ENCODE data around the gene S100A1. TPM values are rescaled to one million over a fixed set of nuclear protein-coding genes. Genes with fewer than 3 reads are reported as not detected.
"Not testable (repeated sequence)": the region's sequence is repeated elsewhere in the genome, so short reads cannot be mapped to it uniquely, and the experiment has no call there.

The S100A1 gene
- total RNA-seq, 1 experiment from 2014 or later = 0.91 TPM

- no peak for DNase-seq (ENCODE audit: low spot score)
Measured at GRCh38 chr1:153655333-153655732, 27.1 kb downstream of the S100A1 start.

GRCh38 chr1:153658400-153659174, 30.4 kb downstream of the S100A1 start, which contains the start of gene SNAPIN:
Gene SNAPIN (plus strand): TSS chr1:153658703. CDS start chr1:153658744, 41 bp downstream.
- peak; percentile 78 for DNase-seq (ENCODE audit: low spot score)

DNA sequence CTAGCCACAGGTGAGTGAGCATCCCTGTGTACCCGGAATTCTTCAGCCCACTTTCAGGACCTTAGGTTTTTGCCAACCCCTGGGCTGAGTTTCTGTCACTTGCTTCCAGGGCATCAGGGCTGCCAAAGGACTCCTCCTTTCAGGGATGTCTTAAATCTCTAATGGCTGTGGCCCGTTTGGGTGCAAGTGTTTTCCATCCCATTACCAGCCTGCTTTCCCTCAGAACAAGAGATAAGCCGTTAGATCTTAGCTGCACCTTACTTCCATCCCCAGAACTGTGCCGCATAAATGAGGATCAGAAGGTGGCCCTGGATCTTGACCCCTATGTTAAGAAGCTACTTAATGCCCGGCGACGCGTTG, 30.9 kb downstream of the S100A1 start:
- DNase-seq (ENCODE audit: low spot score) = no peak

DNA sequence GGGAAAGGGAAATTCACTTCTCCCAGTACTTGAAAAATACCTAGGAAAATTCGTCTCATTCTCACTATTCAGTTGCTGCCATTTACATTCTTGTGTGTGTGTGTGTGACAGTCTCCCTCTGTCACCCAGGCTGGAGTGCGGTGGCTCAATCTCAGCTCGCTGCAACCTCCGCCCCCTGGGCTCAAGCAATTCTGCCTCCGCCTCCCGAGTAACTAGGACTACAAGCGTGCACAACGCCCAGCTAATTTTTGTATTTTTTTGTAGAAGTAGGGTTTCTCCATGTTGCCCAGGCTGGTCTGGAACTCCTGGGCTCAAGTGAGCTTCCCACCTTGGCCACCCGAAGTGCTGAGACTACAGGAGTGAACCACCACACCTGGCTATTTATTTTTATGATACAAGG, 31.4 kb downstream of the S100A1 start:
- no peak for DNase-seq (ENCODE audit: low spot score)

GRCh38 chr1:153661111-153661708, 33.0 kb downstream of the S100A1 start:
- no peak for DNase-seq (ENCODE audit: low spot score)

DNA sequence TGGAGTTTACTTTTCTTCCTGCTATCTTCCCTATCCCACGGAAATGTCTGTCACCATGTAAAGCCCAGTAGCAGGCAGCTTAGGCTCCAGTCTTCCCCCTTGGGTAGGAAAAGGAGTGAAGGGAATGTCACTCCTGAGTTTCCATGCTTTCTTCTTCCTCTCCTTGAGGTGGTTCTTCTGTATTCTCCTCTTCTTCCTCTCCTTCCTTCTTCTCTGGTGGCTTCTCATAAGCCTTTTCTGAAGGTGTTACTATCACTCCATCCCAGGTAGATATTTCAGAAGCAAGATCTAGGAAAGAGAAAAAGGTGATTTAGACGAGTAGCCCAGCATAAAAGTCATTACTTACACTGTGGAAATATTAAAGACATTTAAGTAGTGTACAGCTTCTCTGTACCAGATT, 34.0 kb downstream of the S100A1 start:
- no peak for DNase-seq (ENCODE audit: low spot score)

GRCh38 chr1:153663211-153663610, 35.0 kb downstream of the S100A1 start:
- DNase-seq (ENCODE audit: low spot score) = no peak

DNA sequence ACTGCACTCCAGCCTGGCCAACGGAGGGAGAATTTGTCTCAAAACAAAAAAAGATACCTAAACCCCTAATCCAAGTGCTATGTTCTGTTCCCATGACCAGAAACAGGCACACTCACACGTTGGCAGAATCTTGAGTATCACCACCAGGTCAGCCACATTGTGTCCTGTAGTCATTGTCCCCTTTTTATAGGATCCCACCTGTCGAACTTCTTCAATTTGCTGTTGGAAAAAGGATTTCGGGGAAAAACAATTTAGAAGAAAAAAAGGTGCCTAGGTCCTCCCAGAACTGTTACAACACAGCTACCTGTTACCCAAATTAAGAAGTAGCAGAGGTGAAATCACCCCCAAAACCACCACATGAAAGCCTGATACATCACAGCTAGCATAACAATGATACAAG, 39.2 kb downstream of the S100A1 start:
- no peak for DNase-seq (ENCODE audit: low spot score)

DNA sequence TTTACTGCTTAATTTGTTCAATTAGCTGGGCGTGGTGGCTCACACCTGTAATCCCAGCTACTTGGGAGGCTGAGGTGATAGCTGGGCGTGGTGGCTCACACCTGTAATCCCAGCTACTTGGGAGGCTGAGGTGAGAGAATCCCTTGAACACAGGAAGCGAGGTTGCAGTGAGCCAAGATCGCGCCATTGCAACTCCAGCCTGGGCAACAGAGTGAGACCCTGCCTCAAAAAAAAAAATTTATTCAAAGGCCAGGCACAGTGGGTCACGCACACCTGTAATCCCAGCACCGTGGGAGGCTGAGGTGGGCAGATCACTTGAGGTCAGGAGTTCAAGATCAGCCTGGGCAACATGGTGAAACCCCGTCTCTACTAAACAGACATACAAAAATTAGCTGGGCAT, 40.4 kb downstream of the S100A1 start:
- not testable (repeated sequence) for DNase-seq (ENCODE audit: low spot score)

- no peak for DNase-seq (ENCODE audit: low spot score)
Measured at GRCh38 chr1:153669606-153670005, 41.4 kb downstream of the S100A1 start.

DNA sequence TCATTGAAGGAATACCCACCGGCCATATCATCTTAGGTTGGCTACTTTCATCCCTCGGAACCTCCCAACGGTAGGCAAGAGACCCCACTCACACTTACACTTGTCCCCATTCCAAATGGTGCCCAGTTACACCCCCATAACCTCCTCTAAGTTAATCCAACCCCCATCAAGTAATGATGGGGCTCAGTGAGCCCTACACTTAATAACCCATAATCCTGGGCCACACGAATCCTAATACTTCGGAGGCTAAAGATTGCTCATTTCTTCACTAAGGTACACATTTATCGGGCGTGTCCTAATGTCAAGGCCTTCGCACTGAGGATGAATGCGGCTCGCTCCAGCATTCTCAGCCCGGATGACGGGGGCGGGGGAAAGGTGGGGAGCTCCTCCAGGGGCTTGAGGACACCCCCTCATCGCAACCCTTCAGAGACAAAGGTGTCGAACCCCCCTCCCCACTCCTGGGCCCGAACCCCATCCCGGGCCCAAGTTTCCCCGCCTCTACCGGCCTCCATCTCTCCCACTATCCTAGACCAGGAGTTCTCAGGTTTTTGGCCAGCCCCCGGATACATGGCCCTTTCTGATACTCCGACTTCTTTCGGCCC, 42.1 kb downstream of the S100A1 start:
- DNase-seq (ENCODE audit: low spot score) = no peak

- peak; percentile 99 for DNase-seq (ENCODE audit: low spot score)
Measured at GRCh38 chr1:153670859-153671627, 42.8 kb downstream of the S100A1 start, which contains the start of gene ILF2. Gene ILF2 (minus strand): TSS chr1:153670993. CDS start chr1:153670922, 71 bp downstream.

- DNase-seq (ENCODE audit: low spot score) = peak; percentile 50
Measured at GRCh38 chr1:153671628-153672353, 43.6 kb downstream of the S100A1 start.

DNA sequence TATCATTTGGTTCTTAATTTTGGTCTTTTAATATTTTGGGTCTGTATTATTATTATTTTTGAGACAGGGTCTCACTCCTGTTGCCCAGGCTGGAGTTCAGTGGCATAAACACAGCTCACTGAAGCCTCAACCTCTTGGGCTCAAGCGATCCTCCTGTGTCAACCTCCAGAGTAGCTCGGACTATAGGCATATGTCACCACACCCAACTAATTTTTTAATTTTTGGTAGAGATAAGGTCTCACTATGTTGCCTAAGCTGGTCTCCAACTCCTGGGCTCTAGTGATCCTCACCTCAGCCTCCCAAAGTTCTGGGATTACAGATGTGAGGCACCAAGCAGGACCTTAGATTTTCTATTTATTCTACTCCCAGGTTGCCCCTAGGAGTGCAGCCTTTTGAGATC, 45.3 kb downstream of the S100A1 start:
- DNase-seq (ENCODE audit: low spot score) = no peak

DNA sequence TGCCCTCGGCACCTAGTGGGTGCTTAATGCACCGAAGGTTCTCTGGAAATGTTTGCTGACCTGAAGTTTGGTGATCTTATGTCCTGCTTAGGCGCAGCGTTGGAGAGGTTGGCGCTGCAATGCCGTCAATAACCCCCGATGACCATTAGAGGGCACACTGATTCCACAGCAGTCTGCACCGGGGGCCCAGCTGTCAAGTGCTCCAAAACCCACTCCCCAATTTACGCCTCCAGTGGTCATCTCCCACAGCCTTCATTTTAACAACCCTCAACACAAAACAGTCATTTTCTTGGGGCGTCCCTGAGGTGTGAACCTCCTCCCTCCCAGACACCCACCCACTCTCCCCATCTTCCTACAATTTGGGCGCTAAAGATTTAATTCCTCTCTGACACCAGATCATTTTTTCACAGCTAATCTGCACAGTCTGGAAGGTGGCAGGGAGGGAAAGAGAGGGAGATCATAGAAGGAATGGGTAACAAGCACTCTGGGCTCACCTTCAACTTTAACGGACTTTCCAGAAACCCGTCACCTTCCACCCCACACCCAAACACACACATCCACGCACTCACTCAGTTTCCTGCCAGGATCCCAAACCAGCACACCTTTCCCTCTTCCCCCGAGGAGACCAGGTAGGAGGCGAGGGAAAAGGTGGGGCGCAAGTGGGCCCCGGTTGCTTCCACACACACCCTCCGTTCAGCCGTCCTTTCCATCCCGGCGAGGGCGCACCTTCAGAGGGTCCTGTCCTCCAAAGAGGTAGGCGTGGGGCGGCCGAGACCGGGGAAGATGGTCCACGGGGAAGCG, 49.7 kb downstream of the S100A1 start:
- no peak for DNase-seq (ENCODE audit: low spot score)

DNA sequence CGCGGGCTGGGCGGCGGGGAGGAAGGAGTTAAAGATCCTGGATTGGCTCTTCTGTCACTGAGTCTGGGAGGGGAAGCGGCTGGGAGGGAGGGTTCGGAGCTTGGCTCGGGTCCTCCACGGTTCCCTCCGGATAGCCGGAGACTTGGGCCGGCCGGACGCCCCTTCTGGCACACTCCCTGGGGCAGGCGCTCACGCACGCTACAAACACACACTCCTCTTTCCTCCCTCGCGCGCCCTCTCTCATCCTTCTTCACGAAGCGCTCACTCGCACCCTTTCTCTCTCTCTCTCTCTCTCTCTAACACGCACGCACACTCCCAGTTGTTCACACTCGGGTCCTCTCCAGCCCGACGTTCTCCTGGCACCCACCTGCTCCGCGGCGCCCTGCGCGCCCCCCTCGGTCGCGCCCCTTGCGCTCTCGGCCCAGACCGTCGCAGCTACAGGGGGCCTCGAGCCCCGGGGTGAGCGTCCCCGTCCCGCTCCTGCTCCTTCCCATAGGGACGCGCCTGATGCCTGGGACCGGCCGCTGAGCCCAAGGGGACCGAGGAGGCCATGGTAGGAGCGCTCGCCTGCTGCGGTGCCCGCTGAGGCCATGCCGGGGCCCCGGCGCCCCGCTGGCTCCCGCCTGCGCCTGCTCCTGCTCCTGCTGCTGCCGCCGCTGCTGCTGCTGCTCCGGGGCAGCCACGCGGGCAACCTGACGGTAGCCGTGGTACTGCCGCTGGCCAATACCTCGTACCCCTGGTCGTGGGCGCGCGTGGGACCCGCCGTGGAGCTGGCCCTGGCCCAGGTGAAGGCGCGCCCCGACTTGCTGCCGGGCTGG, 50.5 kb downstream of the S100A1 start, which contains the start of gene NPR1:
Gene NPR1, plus strand, starts transcription at position 170 of the 818 bp plus-strand sequence. Its CDS starts 421 bp downstream, at position 591.
- DNase-seq (ENCODE audit: low spot score) = no peak

DNA sequence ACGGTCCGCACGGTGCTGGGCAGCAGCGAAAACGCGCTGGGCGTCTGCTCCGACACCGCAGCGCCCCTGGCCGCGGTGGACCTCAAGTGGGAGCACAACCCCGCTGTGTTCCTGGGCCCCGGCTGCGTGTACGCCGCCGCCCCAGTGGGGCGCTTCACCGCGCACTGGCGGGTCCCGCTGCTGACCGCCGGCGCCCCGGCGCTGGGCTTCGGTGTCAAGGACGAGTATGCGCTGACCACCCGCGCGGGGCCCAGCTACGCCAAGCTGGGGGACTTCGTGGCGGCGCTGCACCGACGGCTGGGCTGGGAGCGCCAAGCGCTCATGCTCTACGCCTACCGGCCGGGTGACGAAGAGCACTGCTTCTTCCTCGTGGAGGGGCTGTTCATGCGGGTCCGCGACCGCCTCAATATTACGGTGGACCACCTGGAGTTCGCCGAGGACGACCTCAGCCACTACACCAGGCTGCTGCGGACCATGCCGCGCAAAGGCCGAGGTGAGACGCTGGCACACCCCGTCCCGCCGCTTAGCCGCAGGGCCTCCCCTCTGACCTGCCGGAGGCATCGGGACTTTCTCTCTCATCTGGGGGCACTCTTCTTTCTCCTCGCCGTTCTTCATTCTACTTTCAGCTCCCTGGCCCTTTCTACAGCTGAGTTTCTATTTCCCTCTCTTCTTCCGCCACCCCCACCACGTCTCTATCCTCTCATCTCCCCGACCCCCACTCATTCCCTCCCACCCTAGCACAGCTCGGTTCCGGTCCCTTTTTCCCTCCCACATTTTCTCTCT, 51.3 kb downstream of the S100A1 start:
- DNase-seq (ENCODE audit: low spot score) = no peak

- no peak for DNase-seq (ENCODE audit: low spot score)
Measured at GRCh38 chr1:153680120-153680403, 51.8 kb downstream of the S100A1 start.
